ENCODE data around the gene SPATA31C1.
"Not testable (repeated sequence)": the region's sequence is repeated elsewhere in the genome, so short reads cannot be mapped to it uniquely, and the experiment has no call there.

SPATA31C1 gene

GRCh38 chr9:87887661-87888480 lies 29.9 kb upstream of the SPATA31C1 start:
- no peak for DNase-seq

- DNase-seq = no peak
These were observed 29.3 kb upstream of the SPATA31C1 start for GRCh38 chr9:87888501-87888900.

GRCh38 chr9:87889065-87889881 lies 28.5 kb upstream of the SPATA31C1 start:
- no peak for DNase-seq

GRCh38 chr9:87889882-87890252 lies 27.9 kb upstream of the SPATA31C1 start:
- DNase-seq = no peak

GRCh38 chr9:87890837-87891236 lies 26.9 kb upstream of the SPATA31C1 start:
- no peak for DNase-seq

GRCh38 chr9:87891754-87892153 lies 26.0 kb upstream of the SPATA31C1 start:
- DNase-seq = no peak

GRCh38 chr9:87892956-87893355 lies 24.8 kb upstream of the SPATA31C1 start:
- DNase-seq = no peak

GRCh38 chr9:87894998-87895625 lies 22.6 kb upstream of the SPATA31C1 start:
- DNase-seq = no peak

- no peak for DNase-seq
These were observed 20.9 kb upstream of the SPATA31C1 start for GRCh38 chr9:87896891-87897290.

- no peak for DNase-seq
These were observed 19.6 kb upstream of the SPATA31C1 start for GRCh38 chr9:87898151-87898550.

GRCh38 chr9:87902371-87902770 lies 15.4 kb upstream of the SPATA31C1 start:
- DNase-seq = not testable (repeated sequence)

- DNase-seq = no peak
These were observed 8.3 kb upstream of the SPATA31C1 start for GRCh38 chr9:87909310-87910041.

GRCh38 chr9:87910821-87911220 lies 6.9 kb upstream of the SPATA31C1 start:
- DNase-seq = no peak

- DNase-seq = not testable (repeated sequence)
These were observed 1.3 kb downstream of the SPATA31C1 start for GRCh38 chr9:87919013-87919412.

GRCh38 chr9:87921561-87921960 lies 3.8 kb downstream of the SPATA31C1 start:
- not testable (repeated sequence) for DNase-seq

GRCh38 chr9:87923012-87923411 lies 5.2 kb downstream of the SPATA31C1 start:
- DNase-seq = not testable (repeated sequence)

- not testable (repeated sequence) for DNase-seq
These were observed 7.1 kb downstream of the SPATA31C1 start for GRCh38 chr9:87924851-87925250.

GRCh38 chr9:87929152-87929551 lies 11.4 kb downstream of the SPATA31C1 start:
- DNase-seq = not testable (repeated sequence)

- not testable (repeated sequence) for DNase-seq
These were observed 16.7 kb downstream of the SPATA31C1 start for GRCh38 chr9:87934444-87934843.

GRCh38 chr9:87937352-87937751 lies 19.6 kb downstream of the SPATA31C1 start:
- DNase-seq = not testable (repeated sequence)

- DNase-seq = not testable (repeated sequence)
These were observed 20.2 kb downstream of the SPATA31C1 start for GRCh38 chr9:87937918-87938317.

GRCh38 chr9:87938336-87938735 lies 20.6 kb downstream of the SPATA31C1 start:
- DNase-seq = not testable (repeated sequence)

- DNase-seq = not testable (repeated sequence)
These were observed 21.3 kb downstream of the SPATA31C1 start for GRCh38 chr9:87939096-87939495.
